GM13977 (cell line): Measurements from ENCODE around the gene NLN.
A peak's percentile ranks its signal among the peaks of the same experiment; 100 is the strongest.
"Not testable (repeated sequence)": the region's sequence is repeated elsewhere in the genome, so short reads cannot be mapped to it uniquely, and the experiment has no call there.

Experiments used
- DNase-seq: peaks from one replicate; pipeline ENCODE4 v3.0.0; 2012; ENCODE audit warnings: low spot score
- CTCF ChIP-seq: IDR thresholded peaks from 2 replicates; pipeline ENCODE4 v1.5.1; 2012; ENCODE audit warnings: mild to moderate bottlenecking, control low read depth; ENCODE audit not compliant: insufficient read depth; ENCODE audit errors: extremely low read depth, missing control alignments
- in situ Hi-C: fragments of 300-500 bp; cut with MboI; formaldehyde crosslinking; loops from one replicate; pipeline ENCODE4 v1.12.0; 2022; ENCODE audit warnings: low sequenced_read_pairs, low pct_unique_long_range_greater_than_20kb, mixed read lengths, inconsistent platforms; ENCODE audit not compliant: unreplicated experiment

NLN gene

DNA sequence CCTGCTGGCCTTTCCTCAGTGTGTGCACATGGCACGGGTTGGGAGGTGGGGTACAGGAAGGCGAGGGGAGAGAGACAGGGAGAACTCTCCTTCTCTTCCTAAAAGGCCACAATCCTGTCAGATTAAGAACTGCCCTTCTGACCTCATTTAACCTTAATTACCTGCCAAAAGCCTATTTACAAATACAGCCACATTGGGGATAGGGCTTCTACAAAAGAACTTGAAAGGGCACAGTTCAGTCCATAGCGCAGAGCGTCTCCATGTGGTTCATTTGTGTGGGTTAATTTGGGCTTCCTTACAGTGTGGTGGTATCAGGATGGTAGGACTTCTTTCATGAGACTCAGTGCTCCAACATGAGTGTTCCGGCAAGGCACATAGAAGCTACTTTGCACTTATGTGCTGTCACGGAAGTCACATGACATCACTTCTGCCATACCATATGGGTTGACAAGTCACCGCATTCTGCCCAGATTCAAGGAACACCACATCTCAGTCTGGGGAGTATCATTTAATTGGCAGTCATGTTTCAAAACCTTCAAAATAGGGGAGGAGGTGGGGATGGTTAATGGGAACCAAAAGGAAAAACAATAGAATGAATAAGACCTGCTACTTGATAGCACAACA is 46.8 kb downstream of the NLN start:
- no peak for DNase-seq
- in situ Hi-C loops = no loop called here
- no peak for TF ChIP-seq CTCF

- in situ Hi-C loops = no loop called here
- DNase-seq = no peak
- no peak for TF ChIP-seq CTCF
Observed at GRCh38 chr5:65769539-65769938, 47.5 kb downstream of the NLN start.

- TF ChIP-seq CTCF = no peak
- in situ Hi-C loops = no loop called here
- DNase-seq = no peak
Observed at GRCh38 chr5:65771266-65771665, 49.3 kb downstream of the NLN start.

- DNase-seq, in situ Hi-C loops: not testable (repeated sequence)
Observed at GRCh38 chr5:65772963-65773362, 51.0 kb downstream of the NLN start.

DNA sequence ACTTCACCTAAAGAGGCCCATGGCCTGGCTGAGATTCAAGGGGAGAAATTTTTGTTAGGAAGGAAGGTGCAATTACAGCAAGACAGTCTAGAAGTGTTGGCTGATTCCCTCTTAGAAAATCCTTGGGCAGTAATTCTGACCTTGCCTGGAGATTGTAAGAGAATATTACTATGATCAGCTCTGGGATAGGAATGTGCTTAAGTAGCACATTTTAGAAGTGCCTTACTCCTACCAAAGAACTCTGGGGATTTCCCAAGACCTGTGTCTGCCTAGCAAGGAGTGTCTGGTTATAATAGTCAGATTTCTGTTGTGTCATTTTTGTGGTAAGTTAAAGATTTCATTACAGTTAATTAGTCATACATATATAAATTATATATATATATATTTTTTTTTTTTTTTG is 52.3 kb downstream of the NLN start:
- in situ Hi-C loops = no loop called here
- peak; percentile 16 for DNase-seq
- no peak for TF ChIP-seq CTCF

DNA sequence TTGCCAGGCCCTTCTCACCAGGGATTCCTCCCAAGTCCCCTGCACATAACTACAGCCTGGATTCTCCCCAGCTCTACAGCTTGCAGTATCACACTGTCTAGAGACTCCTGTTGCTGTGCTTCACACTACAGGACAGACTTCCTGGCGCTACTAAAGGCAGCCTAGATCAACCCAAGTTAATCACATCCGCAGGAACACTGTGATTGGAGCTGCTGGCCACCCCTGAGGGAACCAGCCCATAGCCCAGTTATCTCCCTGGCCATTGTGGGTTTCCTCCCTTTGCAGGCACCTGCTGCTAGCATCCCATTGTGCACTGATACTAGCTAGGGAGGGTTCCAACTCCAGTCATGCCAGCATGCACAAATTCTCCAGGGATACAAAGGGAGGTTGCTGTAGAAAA is 53.5 kb downstream of the NLN start:
- in situ Hi-C loops = no loop called here
- DNase-seq = no peak
- no peak for TF ChIP-seq CTCF

GRCh38 chr5:65776441-65777141 is 54.6 kb downstream of the NLN start:
- in situ Hi-C loops = no loop called here
- DNase-seq = no peak
- no peak for TF ChIP-seq CTCF
